K562 (cell line): ENCODE results near the gene PTPN7. TPM values are rescaled to one million over a fixed set of nuclear protein-coding genes. Genes with fewer than 3 reads are reported as not detected.

ENCODE experiments used
- BACH1 ChIP-seq: fragments of 200-800 bp; sonication (Bioruptor generic); IDR thresholded peaks from 2 replicates; pipeline ENCODE4 v1.6.1; 2016; ENCODE audit warnings: missing genetic modification characterization, missing compliant biosample characterization
- CBX5 ChIP-seq: IDR thresholded peaks from 2 replicates; pipeline ENCODE4 v1.6.1; 2014; ENCODE audit warnings: low read depth, borderline replicate concordance
- CEBPB ChIP-seq: fragments of 450-650 bp; IDR thresholded peaks from 2 replicates; pipeline ENCODE4 v1.6.1; 2016; ENCODE audit warnings: missing genetic modification characterization, missing compliant biosample characterization
- ESRRA ChIP-seq: fragments of 450-650 bp; IDR thresholded peaks from 2 replicates; pipeline ENCODE4 v1.6.1; 2014; ENCODE audit warnings: low read depth, mild to moderate bottlenecking, moderate library complexity, borderline replicate concordance
- EWSR1 ChIP-seq: fragments of 450-650 bp; IDR thresholded peaks from 2 replicates; pipeline ENCODE4 v1.6.1; 2018; ENCODE audit warnings: borderline replicate concordance, mild to moderate bottlenecking, low read depth, moderate library complexity; ENCODE audit not compliant: partially characterized antibody
- GTF2F1 ChIP-seq: IDR thresholded peaks from 2 replicates; pipeline ENCODE4 v1.6.1; 2011; ENCODE audit warnings: low read depth, low read length, improper control_type of control experiment
- HCFC1 ChIP-seq: IDR thresholded peaks from 2 replicates; pipeline ENCODE4 v1.6.1; 2012; ENCODE audit warnings: low read depth, low read length, improper control_type of control experiment
- HDAC1 ChIP-seq, 2 experiments: fragments of 450-650 bp; IDR thresholded peaks; 2 replicates each; pipeline ENCODE4 v1.6.1; 2016 to 2017; ENCODE audit warnings: inconsistent platforms in 1 of 2, mild to moderate bottlenecking in 1 of 2, moderate library complexity in 1 of 2
- HDAC8 ChIP-seq: fragments of 450-650 bp; IDR thresholded peaks from 2 replicates; pipeline ENCODE4 v1.6.1; 2016; ENCODE audit warnings: mild to moderate bottlenecking, missing genetic modification characterization, moderate library complexity, missing compliant biosample characterization
- JUNB ChIP-seq: fragments of 450-650 bp; formaldehyde crosslinking; conservative IDR thresholded peaks from 2 replicates; pipeline ENCODE4 v1.4.0; 2020; ENCODE audit warnings: mild to moderate bottlenecking
- NFATC3 ChIP-seq: fragments of 450-650 bp; IDR thresholded peaks from 2 replicates; pipeline ENCODE4 v1.6.1; 2017; ENCODE audit warnings: mild to moderate bottlenecking
- POLR2B ChIP-seq: fragments of 450-650 bp; IDR thresholded peaks from 2 replicates; pipeline ENCODE4 v1.6.1; 2018; ENCODE audit warnings: low read depth; ENCODE audit not compliant: partially characterized antibody
- PTBP1 ChIP-seq: fragments of 200-400 bp; formaldehyde crosslinking; IDR thresholded peaks from 2 replicates; pipeline ENCODE4 v1.6.1; 2017; ENCODE audit warnings: low read depth, low read length
- RFX1 ChIP-seq: fragments of 450-650 bp; IDR thresholded peaks from 2 replicates; pipeline ENCODE4 v1.6.1; 2016; ENCODE audit warnings: mild to moderate bottlenecking, moderate library complexity
- SRF ChIP-seq, 2 experiments: fragments of 250-450, 450-650 bp in 1 of 2; sonication (Bioruptor Pico) in 1 of 2; sonication (generic) in 1 of 2; formaldehyde crosslinking; IDR thresholded peaks; 2 replicates each; pipeline versions ENCODE4 v1.5.0 to v1.5.1; 2020 to 2022; ENCODE audit warnings: mild to moderate bottlenecking in 1 of 2, missing genetic modification reagents in 1 of 2
- THRB ChIP-seq: fragments of 450-650 bp; formaldehyde crosslinking; conservative IDR thresholded peaks from 2 replicates; pipeline ENCODE4 v1.4.0; 2022; ENCODE audit warnings: mild to moderate bottlenecking, missing genetic modification characterization
- TRIM24 ChIP-seq, 2 experiments: fragments of 450-650 bp; IDR thresholded peaks; 2 replicates each; pipeline ENCODE4 v1.6.1; 2016
- ZBTB33 ChIP-seq: sonication (generic); formaldehyde crosslinking; IDR thresholded peaks from 2 replicates; pipeline ENCODE4 v1.8.1; 2023; ENCODE audit warnings: mild to moderate bottlenecking, missing genetic modification reagents
- ZBTB34 ChIP-seq: fragments of 250-450 bp; sonication (Bioruptor Pico); IDR thresholded peaks from 2 replicates; pipeline ENCODE4 v1.8.0; 2021; ENCODE audit warnings: mild to moderate bottlenecking, moderate library complexity
- ZC3H11A ChIP-seq: IDR thresholded peaks from 2 replicates; pipeline ENCODE4 v1.6.1; 2012; ENCODE audit warnings: low read depth, low read length, improper control_type of control experiment
- ZNF121 ChIP-seq: sonication (generic); formaldehyde crosslinking; conservative IDR thresholded peaks from 2 replicates; pipeline ENCODE4 v1.8.0; 2022; ENCODE audit warnings: missing genetic modification reagents
- ZNF23 ChIP-seq: fragments of 250-450 bp; sonication (Bioruptor Pico); IDR thresholded peaks from 2 replicates; pipeline ENCODE4 v1.4.0; 2020; ENCODE audit warnings: mild to moderate bottlenecking
- polyA plus RNA-seq, 8 experiments: library from polyadenylated mRNA; depleted of rRNA in 4 of 8; stranded (reverse) in 5 of 8; unstranded in 3 of 8; fragments of >200 nt; fragmentation: Nextera tagmentation in 2 of 8; fragmentation: Illumina TruSeq in 1 of 8; extraction: Ambion mirVana in 2 of 8; extraction: Trizol in 1 of 8; gene quantifications; 2 replicates each; pipeline versions ENCODE4 v1.2.1 to v1.2.3, GENCODE V29; 2011 to 2014; ENCODE audit warnings: inconsistent platforms in 1 of 8, missing spikeins in 1 of 8
- total RNA-seq, 7 experiments: library from RNA; depleted of rRNA in 6 of 7; stranded (reverse); fragments of >200 nt in 6 of 7; fragmentation: Illumina TruSeq in 2 of 7; extraction: Trizol in 2 of 7; gene quantifications; 2 replicates each; pipeline versions ENCODE4 v1.2.1 to v1.2.3, GENCODE V29; 2011 to 2021; ENCODE audit warnings: low replicate concordance in 1 of 7

Gene PTPN7
- total and polyA plus RNA-seq, 9 of the 15 experiments (the other 6 are each of a cell fraction or from before 2014, with no cell fraction given): 18.7 to 144 (median 120) TPM

- TF ChIP-seq SRF (CRISPR knock-in tag; IDR thresholded peaks at IDR 0.05): peak; percentile 12 to 96; a peak in 2 of 4 replicates
- TF ChIP-seq RFX1: no peak
- 0 out of 2 replicates have a peak, but pooled peaks have one; percentile 10 for TF ChIP-seq HDAC8
- TF ChIP-seq EWSR1: no peak
- no peak for TF ChIP-seq ESRRA
- peak; percentile 92 for TF ChIP-seq THRB
- peak; percentile 83 for TF ChIP-seq POLR2B
- TF ChIP-seq GTF2F1: peak; percentile 75; the same call in 1 of the 2 replicates
- no peak for TF ChIP-seq CEBPB (tag)
- peak; percentile 81 for TF ChIP-seq BACH1 (tag)
- no peak for TF ChIP-seq JUNB (CRISPR knock-in tag)
- TF ChIP-seq ZBTB33 (CRISPR knock-in tag): no peak
- TF ChIP-seq ZBTB34 (CRISPR knock-in tag): no peak
- TF ChIP-seq TRIM24 (IDR thresholded peaks at IDR 0.05): peak in 1 of 2 experiments; percentile 8; a peak in 2 of 4 replicates
- peak; percentile 77; the same call in 1 of the 2 replicates for TF ChIP-seq NFATC3
- TF ChIP-seq ZC3H11A: no peak
- peak; percentile 24; the same call in 1 of the 2 replicates for TF ChIP-seq PTBP1
- TF ChIP-seq CBX5: no peak
- TF ChIP-seq HDAC1 (IDR thresholded peaks at IDR 0.05): peak in 1 of 2 experiments; percentile 65; a peak in 2 of 4 replicates
- TF ChIP-seq ZNF121 (CRISPR knock-in tag): no peak
- TF ChIP-seq ZNF23 (CRISPR knock-in tag): no peak
- peak; percentile 37; the same call in 1 of the 2 replicates for TF ChIP-seq HCFC1
These were observed 649 bp downstream of the PTPN7 start (continued) for GRCh38 chr1:202159534-202160371.
